Measurements from ENCODE around the gene ANAPC13. TPM values are rescaled to one million over a fixed set of nuclear protein-coding genes. Genes with fewer than 3 reads are reported as not detected.

The ANAPC13 gene
- total RNA-seq, 1 experiment from 2014 or later, result 69.7 TPM

- Histone ChIP-seq H3K36me3 (ENCODE audit: insufficient read depth, low read length, poor library complexity, severe bottlenecking) (no peaks in the 10 kb centered on the region), H3K27me3 (replicated peaks; ENCODE audit: insufficient read depth, low read depth, low read length, poor library complexity) (peaks cover 29% of the 10 kb centered on the region), H3K27ac (ENCODE audit: low read depth, low read length, poor library complexity, severe bottlenecking) (no peak overlapping the region), H3K9me3 (ENCODE audit: low read depth, low read length, poor library complexity, severe bottlenecking) (no peaks in the 10 kb centered on the region), H3K4me3 (ENCODE audit: low read depth, low read length, poor library complexity, severe bottlenecking) (no peak overlapping the region), H3K4me1 (ENCODE audit: insufficient read depth, low read length, poor library complexity, severe bottlenecking) (no peaks in the 10 kb centered on the region)
- intact Hi-C loops (cut with micrococcal nuclease; ENCODE audit: unreplicated experiment), result no loop called here
- CTCF ChIA-PET, result no interaction called here
- TF ChIP-seq CTCF (conservative IDR thresholded peaks at IDR 0.05; ENCODE audit: low read depth, low read length), result no peak
- TF ChIP-seq EZH2 (IDR thresholded peaks at IDR 0.05; ENCODE audit: borderline replicate concordance, low read depth, low read length, poor library complexity, severe bottlenecking), result no peak
- POLR2A ChIA-PET (ENCODE audit: low non-redundant PET), result no interaction called here
- DNase-seq (ENCODE audit: low spot score), result no peak
- BruUV-seq (replicated peaks), result no TSS peak
Measured at GRCh38 chr3:134437211-134437752, 48.5 kb downstream of the ANAPC13 start.

GRCh38 chr3:134432236-134432635 is 53.5 kb downstream of the ANAPC13 start:
- no TSS peak for BruUV-seq (replicated peaks)
- ChIA-PET CTCF (no interaction called here), POLR2A (ENCODE audit: low non-redundant PET) (no interaction called here)
- no peak for DNase-seq (ENCODE audit: low spot score)
- Histone ChIP-seq H3K27ac (ENCODE audit: low read depth, low read length, poor library complexity, severe bottlenecking) (no peak overlapping the region), H3K36me3 (ENCODE audit: insufficient read depth, low read length, poor library complexity, severe bottlenecking) (no peaks in the 10 kb centered on the region), H3K4me1 (ENCODE audit: insufficient read depth, low read length, poor library complexity, severe bottlenecking) (no peaks in the 10 kb centered on the region), H3K27me3 (replicated peaks; ENCODE audit: insufficient read depth, low read depth, low read length, poor library complexity) (peaks cover 43% of the 10 kb centered on the region), H3K4me3 (ENCODE audit: low read depth, low read length, poor library complexity, severe bottlenecking) (no peak overlapping the region), H3K9me3 (ENCODE audit: low read depth, low read length, poor library complexity, severe bottlenecking) (no peaks in the 10 kb centered on the region)
- intact Hi-C loops (cut with micrococcal nuclease; ENCODE audit: unreplicated experiment), result no loop called here
- TF ChIP-seq EZH2 (IDR thresholded peaks at IDR 0.05; ENCODE audit: borderline replicate concordance, low read depth, low read length, poor library complexity, severe bottlenecking) (no peak), CTCF (conservative IDR thresholded peaks at IDR 0.05; ENCODE audit: low read depth, low read length) (no peak)

GRCh38 chr3:134430950-134431445 is 54.8 kb downstream of the ANAPC13 start:
- DNase-seq (ENCODE audit: low spot score), result no peak
- Histone ChIP-seq H3K4me1 (ENCODE audit: insufficient read depth, low read length, poor library complexity, severe bottlenecking) (no peaks in the 10 kb centered on the region), H3K4me3 (ENCODE audit: low read depth, low read length, poor library complexity, severe bottlenecking) (no peak overlapping the region), H3K9me3 (ENCODE audit: low read depth, low read length, poor library complexity, severe bottlenecking) (no peaks in the 10 kb centered on the region), H3K27ac (ENCODE audit: low read depth, low read length, poor library complexity, severe bottlenecking) (no peak overlapping the region), H3K36me3 (ENCODE audit: insufficient read depth, low read length, poor library complexity, severe bottlenecking) (no peaks in the 10 kb centered on the region), H3K27me3 (replicated peaks; ENCODE audit: insufficient read depth, low read depth, low read length, poor library complexity) (peaks cover 39% of the 10 kb centered on the region)
- BruUV-seq (replicated peaks), result no TSS peak
- TF ChIP-seq EZH2 (IDR thresholded peaks at IDR 0.05; ENCODE audit: borderline replicate concordance, low read depth, low read length, poor library complexity, severe bottlenecking) (no peak), CTCF (conservative IDR thresholded peaks at IDR 0.05; ENCODE audit: low read depth, low read length) (no peak)
- ChIA-PET CTCF (no interaction called here), POLR2A (ENCODE audit: low non-redundant PET) (no interaction called here)
- intact Hi-C loops (cut with micrococcal nuclease; ENCODE audit: unreplicated experiment), result no loop called here

All from A673 (cell line).